ENCODE results near the gene CCDC78. TPM values are rescaled to one million over a fixed set of nuclear protein-coding genes. Genes with fewer than 3 reads are reported as not detected.

Gene CCDC78
- total and polyA plus RNA-seq, 2 of the 13 experiments (the other 11 are each of a cell fraction or from before 2014, with no cell fraction given), result 0.53 to 1.5 TPM

DNA sequence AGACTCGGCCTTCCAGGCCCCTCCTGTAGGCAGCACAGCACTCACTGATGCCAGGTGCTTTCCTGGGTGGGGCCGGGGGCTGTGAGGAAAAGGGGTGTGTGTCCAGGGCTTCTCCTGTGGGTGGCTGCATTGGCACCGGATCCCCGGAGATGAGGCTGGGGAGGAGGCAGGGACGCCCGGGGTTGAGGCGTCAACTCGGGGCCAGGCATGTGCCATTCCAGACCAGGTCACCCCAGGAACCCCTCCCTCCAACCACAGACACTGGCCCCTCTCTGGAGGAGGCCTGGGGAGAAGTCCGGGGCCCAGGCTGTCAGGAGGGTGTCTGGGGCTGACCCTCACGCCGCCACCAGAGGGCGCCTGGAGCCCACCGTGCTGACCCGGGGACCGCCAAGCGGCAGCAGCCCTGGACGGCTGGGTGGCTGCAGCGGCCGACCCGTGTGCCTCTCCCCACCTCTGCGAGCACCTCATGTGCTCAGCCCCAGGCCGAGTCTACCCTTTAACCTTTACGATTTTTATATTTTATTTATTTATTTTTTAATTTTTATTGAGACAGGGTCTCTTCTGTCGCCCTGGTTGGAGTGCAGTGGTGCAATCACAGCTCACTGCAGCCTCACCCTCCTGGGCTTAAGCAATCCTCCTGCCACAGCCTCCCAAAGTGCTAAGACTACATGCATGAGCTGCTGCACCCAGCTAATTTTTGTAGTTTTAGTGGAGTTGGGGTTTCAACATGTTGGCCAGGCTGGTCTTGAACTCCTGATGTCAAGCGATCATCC lies 14.5 kb downstream of the CCDC78 start:
- WGBS (ENCODE audit: low lambda C conversion rate), result 9% methylated on average over 15 of the region's 25 CpGs
- H3K4me1 ChIP-seq (ENCODE audit: insufficient read depth, low read length), result peaks cover 32% of the 10 kb centered on the region
- DNase-seq (ENCODE audit: low spot score) (no peak), ATAC-seq (peak; percentile 65), FAIRE-seq (no peak)
- no peak overlapping the region for H3K4me2 ChIP-seq (ENCODE audit: low read depth, low read length)
- intact Hi-C loops (cut with micrococcal nuclease; ENCODE audit: unreplicated experiment) (no loop called here), in situ Hi-C loops (cut with HindIII; ENCODE audit: extremely low pct_ligation_motif_present, low pct_unique_long_range_greater_than_20kb) (loop anchor here (5.0 kb wide), 1 partner anchor 76 kb away; the partner anchor contains the start of genes CHTF18 and RPUSD1)
- H3K79me2 ChIP-seq (ENCODE audit: insufficient read depth, low read length), result peaks cover 3% of the 10 kb centered on the region
- H3K9me3 ChIP-seq (ENCODE audit: low read length), result no peaks in the 10 kb centered on the region
- peaks cover 5% of the 10 kb centered on the region for H4K20me1 ChIP-seq (ENCODE audit: insufficient read depth, low read length)
- ChIA-PET POLR2A (interaction anchor here (0.6 to 1.4 kb wide), 8 partner anchors 9 to 77 kb away, joined by 3 to 9 read pairs (median 4); partner anchors contain the start of genes ANTKMT, CHTF18, CIAO3 and HAGHL), CTCF (ENCODE audit: low intra/inter-chr PET ratio, low total read pairs) (interaction anchor here (0.7 to 2.3 kb wide), 5 partner anchors 22 to 76 kb away, joined by 3 to 19 read pairs (median 13); no protein-coding TSS in a partner anchor)
- H3K27ac ChIP-seq (ENCODE audit: extremely low read length, insufficient read depth, low read length), result no peak overlapping the region
- no TSS peak for BruUV-seq (replicated peaks)
- peaks cover 5 to 43% of the 10 kb centered on the region in 2 experiments; a peak in 4 of 5 replicates for H3K27me3 ChIP-seq (ENCODE audit: control insufficient read depth in 1 of 2, insufficient read depth in 2 of 2, low read length in 2 of 2)
- H3K36me3 ChIP-seq (replicated peaks in 1 of 2; ENCODE audit: control insufficient read depth in 1 of 2, insufficient read depth in 2 of 2, low read length in 2 of 2), result no peaks in the 10 kb centered on the region
- H3K4me3 ChIP-seq (replicated peaks in 1 of 3; ENCODE audit: insufficient read depth in 1 of 3, low read depth in 2 of 3, low read length in 3 of 3), result no peak overlapping the region
- no peak overlapping the region for H2AFZ ChIP-seq (ENCODE audit: low read length)
- H3K9ac ChIP-seq (ENCODE audit: insufficient read depth, low read depth, low read length), result no peak overlapping the region
- TF ChIP-seq CAMTA2 (CRISPR knock-in tag; IDR thresholded peaks at IDR 0.05; ENCODE audit: borderline replicate concordance) (no peak), TARDBP (CRISPR knock-in tag; IDR thresholded peaks at IDR 0.05) (peak; percentile 14; the same call in 1 of the 2 replicates), KDM5B (CRISPR knock-in tag; IDR thresholded peaks at IDR 0.05; ENCODE audit: borderline replicate concordance) (no peak; the same call in 1 of the 2 replicates), TOE1 (CRISPR knock-in tag; IDR thresholded peaks at IDR 0.05) (no peak), HNRNPUL1 (IDR thresholded peaks at IDR 0.05; ENCODE audit: low read depth, low read length) (no peak), MAZ (IDR thresholded peaks at IDR 0.05; ENCODE audit: borderline replicate concordance, low read depth, low read length) (0 out of 2 replicates have a peak, but pooled peaks have one; percentile 36), MAZ (CRISPR knock-in tag; IDR thresholded peaks at IDR 0.05; ENCODE audit: low read depth) (no peak), SALL1 (CRISPR knock-in tag; IDR thresholded peaks at IDR 0.05) (peak; percentile 39; the same call in 1 of the 2 replicates)
- TF ChIP-seq, protein P1, sequence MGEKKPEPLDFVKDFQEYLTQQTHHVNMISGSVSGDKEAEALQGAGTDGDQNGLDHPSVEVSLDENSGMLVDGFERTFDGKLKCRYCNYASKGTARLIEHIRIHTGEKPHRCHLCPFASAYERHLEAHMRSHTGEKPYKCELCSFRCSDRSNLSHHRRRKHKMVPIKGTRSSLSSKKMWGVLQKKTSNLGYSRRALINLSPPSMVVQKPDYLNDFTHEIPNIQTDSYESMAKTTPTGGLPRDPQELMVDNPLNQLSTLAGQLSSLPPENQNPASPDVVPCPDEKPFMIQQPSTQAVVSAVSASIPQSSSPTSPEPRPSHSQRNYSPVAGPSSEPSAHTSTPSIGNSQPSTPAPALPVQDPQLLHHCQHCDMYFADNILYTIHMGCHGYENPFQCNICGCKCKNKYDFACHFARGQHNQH (CRISPR knock-in tag; IDR thresholded peaks at IDR 0.05), result peak; percentile 25; the same call in 1 of the 2 replicates
- TF ChIP-seq, protein P2, sequence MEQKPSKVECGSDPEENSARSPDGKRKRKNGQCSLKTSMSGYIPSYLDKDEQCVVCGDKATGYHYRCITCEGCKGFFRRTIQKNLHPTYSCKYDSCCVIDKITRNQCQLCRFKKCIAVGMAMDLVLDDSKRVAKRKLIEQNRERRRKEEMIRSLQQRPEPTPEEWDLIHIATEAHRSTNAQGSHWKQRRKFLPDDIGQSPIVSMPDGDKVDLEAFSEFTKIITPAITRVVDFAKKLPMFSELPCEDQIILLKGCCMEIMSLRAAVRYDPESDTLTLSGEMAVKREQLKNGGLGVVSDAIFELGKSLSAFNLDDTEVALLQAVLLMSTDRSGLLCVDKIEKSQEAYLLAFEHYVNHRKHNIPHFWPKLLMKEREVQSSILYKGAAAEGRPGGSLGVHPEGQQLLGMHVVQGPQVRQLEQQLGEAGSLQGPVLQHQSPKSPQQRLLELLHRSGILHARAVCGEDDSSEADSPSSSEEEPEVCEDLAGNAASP (CRISPR knock-in tag; IDR thresholded peaks at IDR 0.05; ENCODE audit: borderline replicate concordance), result no peak
- TF ChIP-seq, protein P3, sequence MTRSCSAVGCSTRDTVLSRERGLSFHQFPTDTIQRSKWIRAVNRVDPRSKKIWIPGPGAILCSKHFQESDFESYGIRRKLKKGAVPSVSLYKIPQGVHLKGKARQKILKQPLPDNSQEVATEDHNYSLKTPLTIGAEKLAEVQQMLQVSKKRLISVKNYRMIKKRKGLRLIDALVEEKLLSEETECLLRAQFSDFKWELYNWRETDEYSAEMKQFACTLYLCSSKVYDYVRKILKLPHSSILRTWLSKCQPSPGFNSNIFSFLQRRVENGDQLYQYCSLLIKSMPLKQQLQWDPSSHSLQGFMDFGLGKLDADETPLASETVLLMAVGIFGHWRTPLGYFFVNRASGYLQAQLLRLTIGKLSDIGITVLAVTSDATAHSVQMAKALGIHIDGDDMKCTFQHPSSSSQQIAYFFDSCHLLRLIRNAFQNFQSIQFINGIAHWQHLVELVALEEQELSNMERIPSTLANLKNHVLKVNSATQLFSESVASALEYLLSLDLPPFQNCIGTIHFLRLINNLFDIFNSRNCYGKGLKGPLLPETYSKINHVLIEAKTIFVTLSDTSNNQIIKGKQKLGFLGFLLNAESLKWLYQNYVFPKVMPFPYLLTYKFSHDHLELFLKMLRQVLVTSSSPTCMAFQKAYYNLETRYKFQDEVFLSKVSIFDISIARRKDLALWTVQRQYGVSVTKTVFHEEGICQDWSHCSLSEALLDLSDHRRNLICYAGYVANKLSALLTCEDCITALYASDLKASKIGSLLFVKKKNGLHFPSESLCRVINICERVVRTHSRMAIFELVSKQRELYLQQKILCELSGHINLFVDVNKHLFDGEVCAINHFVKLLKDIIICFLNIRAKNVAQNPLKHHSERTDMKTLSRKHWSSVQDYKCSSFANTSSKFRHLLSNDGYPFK (CRISPR knock-in tag; IDR thresholded peaks at IDR 0.05; ENCODE audit: borderline replicate concordance), result peak; percentile 87; the same call in 1 of the 2 replicates
- TF ChIP-seq, protein P4, sequence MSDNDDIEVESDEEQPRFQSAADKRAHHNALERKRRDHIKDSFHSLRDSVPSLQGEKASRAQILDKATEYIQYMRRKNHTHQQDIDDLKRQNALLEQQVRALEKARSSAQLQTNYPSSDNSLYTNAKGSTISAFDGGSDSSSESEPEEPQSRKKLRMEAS (IDR thresholded peaks at IDR 0.05), result peak; percentile 51; the same call in 1 of the 2 replicates
